ENCODE measurements around the gene CDC7. TPM values are rescaled to one million over a fixed set of nuclear protein-coding genes. Genes with fewer than 3 reads are reported as not detected.

CDC7 gene
- total and polyA plus RNA-seq, 2 experiments from 2014 or later: 26.6 to 44.0 TPM

- no peak overlapping the region for H3K4me3 ChIP-seq
- no peak overlapping the region for H3K4me2 ChIP-seq
- no peak for DNase-seq (ENCODE audit: low spot score)
- Mint-ChIP-seq H3K9me3 (no peaks in the 10 kb centered on the region; the same call in 2 of the 3 replicates), H3K36me3 (ENCODE audit: low read depth) (no peaks in the 10 kb centered on the region), H3K27me3 (ENCODE audit: insufficient read depth, low read depth, poor library complexity) (peaks cover 3% of the 10 kb centered on the region), H3K4me3 (no peak overlapping the region), H3K27ac (no peak overlapping the region), H3K4me1 (peaks cover 3% of the 10 kb centered on the region; the same call in 2 of the 3 replicates)
- H3K4me1 ChIP-seq (ENCODE audit: insufficient read depth): no peaks in the 10 kb centered on the region
- no peak for TF ChIP-seq CREB1 (CRISPR knock-in tag; IDR thresholded peaks at IDR 0.05; ENCODE audit: low read depth)
- TF ChIP-seq ZNF331 (CRISPR knock-in tag; IDR thresholded peaks at IDR 0.05; ENCODE audit: low read depth): no peak
- TF ChIP-seq JUNB (IDR thresholded peaks at IDR 0.05; ENCODE audit: unreplicated experiment): no peak
- no peak for TF ChIP-seq CTCF (conservative IDR thresholded peaks at IDR 0.05; ENCODE audit: low read depth in 2 of 2)
- no peak for TF ChIP-seq ETS1 (IDR thresholded peaks at IDR 0.05)
- TF ChIP-seq STAT1 (IDR thresholded peaks at IDR 0.05; ENCODE audit: unreplicated experiment): no peak
- TF ChIP-seq ZNF114 (CRISPR knock-in tag; IDR thresholded peaks at IDR 0.05): no peak
- TF ChIP-seq NANOG (IDR thresholded peaks at IDR 0.05; ENCODE audit: borderline replicate concordance): no peak
- TF ChIP-seq ZNF462 (CRISPR knock-in tag; IDR thresholded peaks at IDR 0.05): no peak
- TF ChIP-seq POLR2AphosphoS5 (IDR thresholded peaks at IDR 0.05; ENCODE audit: low read depth): no peak
- TF ChIP-seq EZH2phosphoT487 (IDR thresholded peaks at IDR 0.05; ENCODE audit: unreplicated experiment): no peak
- TF ChIP-seq REST (IDR thresholded peaks at IDR 0.05; ENCODE audit: unreplicated experiment): no peak
- TF ChIP-seq EZH2 (IDR thresholded peaks at IDR 0.05; ENCODE audit: low read depth, unreplicated experiment): no peak
- no peak overlapping the region for H3K27ac ChIP-seq (ENCODE audit: low read depth)
- H2AFZ ChIP-seq: no peak overlapping the region
- H3K79me2 ChIP-seq (replicated peaks; ENCODE audit: insufficient read depth): no peaks in the 10 kb centered on the region
- no peaks in the 10 kb centered on the region for H3K36me3 ChIP-seq (ENCODE audit: insufficient read depth)
- 0 out of 2 replicates have a peak, but pooled peaks cover 7% of the 10 kb centered on the region for H3K9me2 ChIP-seq (ENCODE audit: insufficient read depth)
- no peaks in the 10 kb centered on the region for H3F3A ChIP-seq (replicated peaks; ENCODE audit: low read depth)
- no peaks in the 10 kb centered on the region for H3K27me3 ChIP-seq (ENCODE audit: insufficient read depth)
- no peaks in the 10 kb centered on the region for H4K20me1 ChIP-seq (replicated peaks; ENCODE audit: insufficient read depth)
- no peak for ATAC-seq
These were observed 55.9 kb downstream of the CDC7 start for GRCh38 chr1:91556556-91556955.
